PFSK-1 (cell line): ENCODE measurements around the gene ALDH8A1.

Source experiments
- FOXP2 ChIP-seq: optimal IDR thresholded peaks from 2 replicates; pipeline ENCODE3; 2011; ENCODE audit warnings: borderline replicate concordance, control low read depth, inconsistent platforms; ENCODE audit not compliant: insufficient read depth; ENCODE audit errors: extremely low read length, extremely low read depth
- POLR2AphosphoS5 ChIP-seq: IDR thresholded peaks from 2 replicates; pipeline ENCODE4 v1.6.1; 2012; ENCODE audit warnings: low read depth, mild to moderate bottlenecking, control low read depth, low read length, moderate library complexity
- REST ChIP-seq, 2 experiments: IDR thresholded peaks; 2 replicates each; pipeline versions ENCODE4 v1.6.1 to v1.8.0; 2011 to 2012; ENCODE audit warnings: low read depth in 2 of 2, low read length in 2 of 2, control low read depth in 1 of 2, inconsistent platforms in 1 of 2, mild to moderate bottlenecking in 1 of 2, moderate library complexity in 1 of 2; ENCODE audit not compliant: insufficient read depth in 1 of 2
- SIN3A ChIP-seq: IDR thresholded peaks from 2 replicates; pipeline ENCODE4 v1.6.1; 2012; ENCODE audit warnings: mild to moderate bottlenecking, low read length, moderate library complexity, borderline replicate concordance; ENCODE audit not compliant: insufficient read depth
- TAF1 ChIP-seq: IDR thresholded peaks from 2 replicates; pipeline ENCODE4 v1.6.1; 2012; ENCODE audit warnings: low read length, control low read depth, borderline replicate concordance; ENCODE audit not compliant: insufficient read depth

GRCh38 chr6:134880487-134881190, 69.3 kb downstream of the ALDH8A1 start:
- TF ChIP-seq POLR2AphosphoS5 = no peak
- TF ChIP-seq SIN3A = no peak
- no peak for TF ChIP-seq REST (IDR thresholded peaks at IDR 0.05; ENCODE audit: insufficient read depth in 1 of 2, low read depth in 2 of 2, low read length in 2 of 2)
- no peak for TF ChIP-seq TAF1
- TF ChIP-seq FOXP2 = no peak
